T-helper 22 cell (primary cell): ENCODE results near the gene EFNA1.
A peak's percentile ranks its signal among the peaks of the same experiment; 100 is the strongest.

Experiments
- DNase-seq: peaks from one replicate; pipeline ENCODE4 v3.0.0-alpha.2; 2020; ENCODE audit warnings: low read depth

EFNA1 gene

GRCh38 chr1:155174324-155175280, 46.9 kb downstream of the EFNA1 start:
- DNase-seq: peak; percentile 52

- no peak for DNase-seq
These were observed 47.7 kb downstream of the EFNA1 start for GRCh38 chr1:155175281-155175926.

- no peak for DNase-seq
These were observed 48.3 kb downstream of the EFNA1 start for GRCh38 chr1:155175927-155176371.

GRCh38 chr1:155176544-155177071, 48.9 kb downstream of the EFNA1 start:
- peak; percentile 51 for DNase-seq

- DNase-seq: no peak
These were observed 49.7 kb downstream of the EFNA1 start for GRCh38 chr1:155177192-155177917.

- no peak for DNase-seq
These were observed 50.2 kb downstream of the EFNA1 start for GRCh38 chr1:155177918-155178281.

GRCh38 chr1:155178441-155179111, 50.9 kb downstream of the EFNA1 start:
- no peak for DNase-seq

- DNase-seq: no peak
These were observed 51.7 kb downstream of the EFNA1 start for GRCh38 chr1:155179112-155180031.

GRCh38 chr1:155181371-155182051, 53.8 kb downstream of the EFNA1 start:
- no peak for DNase-seq

GRCh38 chr1:155182052-155182550, 54.4 kb downstream of the EFNA1 start:
- no peak for DNase-seq

GRCh38 chr1:155183775-155184221, 56.1 kb downstream of the EFNA1 start:
- no peak for DNase-seq

GRCh38 chr1:155184351-155184811, 56.7 kb downstream of the EFNA1 start:
- no peak for DNase-seq
